Calu3 (cell line): ENCODE results near the gene HTRA2. TPM values are rescaled to one million over a fixed set of nuclear protein-coding genes. Genes with fewer than 3 reads are reported as not detected.

Experiments used
- BruUV-seq: library from RNA; stranded (reverse); fragments of 400-500 nt; replicated peaks from 2 replicates; lab custom pipeline; 2021; lab: Mats Ljungman, UMichigan
- CTCF ChIA-PET: fragments of 300-600 bp; sonication (Branson Sonifier 250); formaldehyde crosslinking; loops from one replicate; lab custom pipeline; 2022; ENCODE audit warnings: antibody characterized with exemption; lab: Charles Lee
- DNase-seq: peaks from one replicate; pipeline ENCODE4 v3.0.0; 2022
- H3K27ac Mint-ChIP-seq: one replicate; pipeline ENCODE4 v1.8.0; 2022; ENCODE audit warnings: mixed read lengths; ENCODE audit not compliant: unreplicated experiment
- H3K27me3 Mint-ChIP-seq: one replicate; pipeline ENCODE4 v1.8.0; 2022; ENCODE audit warnings: mixed read lengths; ENCODE audit not compliant: unreplicated experiment
- H3K36me3 Mint-ChIP-seq: one replicate; pipeline ENCODE4 v1.8.0; 2022; ENCODE audit warnings: mild to moderate bottlenecking, moderate library complexity, mixed read lengths; ENCODE audit not compliant: insufficient read depth, unreplicated experiment
- H3K4me1 Mint-ChIP-seq: one replicate; pipeline ENCODE4 v1.8.0; 2022; ENCODE audit warnings: mild to moderate bottlenecking, low read depth, mixed read lengths; ENCODE audit not compliant: unreplicated experiment
- H3K4me3 Mint-ChIP-seq: one replicate; pipeline ENCODE4 v1.8.0; 2022; ENCODE audit warnings: mild to moderate bottlenecking, low read depth, moderate library complexity, mixed read lengths; ENCODE audit not compliant: unreplicated experiment
- H3K9me3 Mint-ChIP-seq: one replicate; pipeline ENCODE4 v1.8.0; 2022; ENCODE audit warnings: low read depth, mixed read lengths; ENCODE audit not compliant: unreplicated experiment
- CTCF ChIP-seq: fragments of 200-600 bp; IDR thresholded peaks from one replicate; pipeline ENCODE4 v1.8.0; 2022; ENCODE audit warnings: antibody characterized with exemption; ENCODE audit not compliant: unreplicated experiment
- intact Hi-C: fragments of 100-400 bp; cut with micrococcal nuclease; formaldehyde crosslinking; loops from one replicate; pipeline ENCODE4 v1.10.0; 2022; ENCODE audit not compliant: unreplicated experiment
- total RNA-seq: library from RNA; stranded (reverse); gene quantifications from 2 replicates; pipeline ENCODE4 v1.2.3, GENCODE V29; 2022

The HTRA2 gene
- total RNA-seq, 1 experiment from 2014 or later: 26.3 TPM

DNA sequence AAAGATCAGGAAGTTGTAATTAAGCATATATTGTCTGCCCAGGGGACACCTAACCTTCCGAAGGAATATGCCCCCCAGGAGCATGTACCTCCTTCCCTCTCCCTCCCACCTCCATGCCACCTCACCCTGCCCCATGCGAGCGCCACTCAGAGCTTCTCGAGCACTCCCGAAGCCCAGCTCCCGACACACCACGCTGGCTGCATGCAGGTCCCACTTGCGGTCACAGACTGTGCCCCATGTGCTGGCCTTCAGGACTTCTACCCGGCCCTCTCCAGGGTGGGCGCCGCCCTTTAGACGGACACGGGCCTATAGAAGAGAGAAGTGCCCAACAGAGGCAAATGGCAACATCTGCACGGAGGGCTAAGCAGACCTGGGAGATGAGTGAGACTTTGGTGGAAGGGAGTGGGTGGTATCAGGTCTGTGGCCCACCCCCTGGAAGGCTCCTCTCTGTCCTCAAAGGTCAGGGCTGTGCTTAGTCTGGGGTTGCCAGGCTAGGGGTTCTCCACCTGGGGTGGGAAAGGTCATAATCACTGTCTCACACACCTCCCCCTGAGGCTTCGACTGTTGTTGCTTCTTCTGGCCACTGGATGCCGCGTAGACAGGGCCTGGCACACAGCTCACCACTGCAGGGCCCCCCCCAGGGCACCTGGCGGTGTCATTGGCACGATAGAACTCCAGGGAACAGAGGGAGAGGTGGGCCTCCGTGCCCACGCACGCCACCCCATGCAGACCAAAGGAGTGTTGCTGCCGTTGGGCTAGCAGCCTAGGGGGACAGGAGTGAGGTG lies 6.6 kb downstream of the HTRA2 start:
- no peak overlapping the region for H3K4me3 Mint-ChIP-seq
- H3K27me3 Mint-ChIP-seq: peaks cover 40% of the 10 kb centered on the region
- intact Hi-C loops: loop anchor here (10.0 kb wide), 1 partner anchor 202 kb away; no protein-coding TSS in a partner anchor
- H3K36me3 Mint-ChIP-seq: peaks cover 5% of the 10 kb centered on the region
- H3K4me1 Mint-ChIP-seq: peaks cover 9% of the 10 kb centered on the region
- no peak for DNase-seq
- CTCF ChIA-PET: interaction anchor here (0.5 kb wide), 1 partner anchor 29 kb away, joined by 5 read pairs; the partner anchor contains the start of gene PCGF1
- no TSS peak for BruUV-seq
- no peak overlapping the region for H3K27ac Mint-ChIP-seq
- H3K9me3 Mint-ChIP-seq: no peaks in the 10 kb centered on the region
- no peak for TF ChIP-seq CTCF

DNA sequence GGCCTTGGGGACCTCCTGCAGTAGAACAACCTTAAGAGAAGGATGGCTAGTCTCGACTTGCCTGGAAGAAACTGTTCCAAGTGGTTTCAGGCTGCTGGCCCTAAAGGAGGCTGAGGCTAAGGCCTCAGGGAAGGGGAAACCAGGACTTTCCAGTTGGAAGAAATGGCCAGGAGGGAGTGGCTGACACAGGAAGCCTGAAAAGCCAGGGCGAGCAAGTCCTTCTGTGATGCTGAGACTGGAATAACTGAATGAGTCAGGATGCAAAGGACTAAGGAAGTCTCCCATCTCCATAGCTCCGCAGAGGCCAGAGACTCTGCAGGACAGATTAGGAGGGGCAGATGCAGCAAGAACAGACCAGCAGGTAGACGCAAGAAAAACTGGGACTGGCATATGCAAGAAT lies 7.4 kb downstream of the HTRA2 start:
- H3K36me3 Mint-ChIP-seq: peaks cover 5% of the 10 kb centered on the region
- no peak overlapping the region for H3K4me3 Mint-ChIP-seq
- peaks cover 40% of the 10 kb centered on the region for H3K27me3 Mint-ChIP-seq
- intact Hi-C loops: loop anchor here (10.0 kb wide), 1 partner anchor 202 kb away; no protein-coding TSS in a partner anchor
- CTCF ChIA-PET: no interaction called here
- no peak for TF ChIP-seq CTCF
- H3K9me3 Mint-ChIP-seq: no peaks in the 10 kb centered on the region
- H3K27ac Mint-ChIP-seq: no peak overlapping the region
- no TSS peak for BruUV-seq
- peaks cover 4% of the 10 kb centered on the region for H3K4me1 Mint-ChIP-seq
- DNase-seq: no peak

DNA sequence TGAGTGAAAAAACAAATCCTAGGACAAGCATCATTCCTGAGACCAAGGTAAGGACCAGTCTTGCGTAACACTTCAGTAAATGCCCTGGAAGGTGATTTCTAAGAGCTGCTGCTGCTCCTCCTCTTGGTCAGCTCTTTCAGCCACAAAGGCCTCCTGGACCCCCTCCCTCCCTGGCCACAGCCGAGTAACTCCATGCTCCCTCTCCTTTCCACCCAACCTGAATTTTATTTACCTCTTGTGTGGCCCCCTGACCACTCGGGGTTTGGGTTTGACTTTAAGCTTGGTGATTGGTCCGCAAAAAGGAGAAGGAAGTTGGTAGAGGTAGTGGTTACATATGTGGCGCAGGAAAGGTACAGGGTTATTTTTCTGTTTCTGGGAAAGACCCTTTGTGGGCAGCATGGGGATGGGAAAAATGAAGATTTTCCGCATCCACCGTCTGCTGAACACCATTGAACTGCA lies 9.2 kb downstream of the HTRA2 start:
- no peaks in the 10 kb centered on the region for H3K4me1 Mint-ChIP-seq
- no peak overlapping the region for H3K4me3 Mint-ChIP-seq
- H3K27me3 Mint-ChIP-seq: peaks cover 40% of the 10 kb centered on the region
- no peak overlapping the region for H3K27ac Mint-ChIP-seq
- H3K9me3 Mint-ChIP-seq: no peaks in the 10 kb centered on the region
- no TSS peak for BruUV-seq
- no peak for TF ChIP-seq CTCF
- CTCF ChIA-PET: no interaction called here
- intact Hi-C loops: loop anchor here (10.0 kb wide), 1 partner anchor 204 kb away; no protein-coding TSS in a partner anchor
- peaks cover 1% of the 10 kb centered on the region for H3K36me3 Mint-ChIP-seq
- no peak for DNase-seq

DNA sequence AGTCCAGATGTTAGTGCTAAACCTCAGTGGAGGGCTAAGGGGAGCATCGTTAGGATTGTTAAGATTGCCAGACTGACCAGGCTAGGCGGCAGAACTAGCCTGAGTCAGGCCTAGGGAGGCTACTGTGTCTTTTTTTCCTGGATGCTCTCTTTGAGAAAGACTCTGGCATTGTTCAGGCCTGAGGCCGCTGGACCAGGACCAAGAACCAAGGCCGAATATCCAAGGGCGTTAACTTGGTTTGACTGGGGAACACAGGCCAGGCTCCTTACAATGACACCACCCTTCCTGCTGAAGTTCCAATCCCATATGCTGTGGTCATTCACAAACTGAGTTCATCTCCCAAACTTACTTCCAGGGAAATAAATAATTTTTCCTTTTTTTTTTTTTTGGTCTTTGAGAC lies 10.6 kb downstream of the HTRA2 start:
- Mint-ChIP-seq H3K4me3 (no peak overlapping the region), H3K27me3 (peaks cover 40% of the 10 kb centered on the region), H3K4me1 (no peaks in the 10 kb centered on the region), H3K9me3 (no peaks in the 10 kb centered on the region), H3K27ac (no peak overlapping the region), H3K36me3 (no peaks in the 10 kb centered on the region)
- TF ChIP-seq CTCF: no peak
- no peak for DNase-seq
- CTCF ChIA-PET: no interaction called here
- no TSS peak for BruUV-seq
- intact Hi-C loops: no loop called here
